ENCODE measurements around the gene LIN54. TPM values are rescaled to one million over a fixed set of nuclear protein-coding genes. Genes with fewer than 3 reads are reported as not detected.

Gene LIN54
- total and polyA plus RNA-seq, 9 of the 15 experiments (the other 6 are each of a cell fraction or from before 2014, with no cell fraction given): 2.2 to 22.5 (median 15.8) TPM

- no peaks in the 10 kb centered on the region for H3K9me1 ChIP-seq (ENCODE audit: control insufficient read depth, insufficient read depth, low read length)
- peaks cover 39% of the 10 kb centered on the region for H3K79me2 ChIP-seq (ENCODE audit: control insufficient read depth, insufficient read depth, low read length)
- CTCF ChIA-PET (ENCODE audit: low intra/inter-chr PET ratio): no interaction called here
- H3K36me3 ChIP-seq (ENCODE audit: control insufficient read depth, insufficient read depth, low read length): peaks cover 40% of the 10 kb centered on the region
- POLR2A ChIA-PET: no interaction called here
- peak; percentile 58 for ATAC-seq
- no peak overlapping the region for H3K4me2 ChIP-seq (ENCODE audit: insufficient read depth, low read length)
- no peak for FAIRE-seq
- no peaks in the 10 kb centered on the region for H3K27me3 ChIP-seq (ENCODE audit: control insufficient read depth in 2 of 2, insufficient read depth in 2 of 2, low read length in 2 of 2)
- DNase-seq (ENCODE audit: extremely low read depth in 1 of 4, low spot score in 3 of 4): no peak
- H3K27ac ChIP-seq (ENCODE audit: extremely low read depth, low read depth, low read length): no peak overlapping the region
- H3K9ac ChIP-seq (ENCODE audit: insufficient read depth in 1 of 2, low read depth in 2 of 2, low read length in 2 of 2): no peak overlapping the region
- no peaks in the 10 kb centered on the region for H4K20me1 ChIP-seq (replicated peaks; ENCODE audit: control insufficient read depth, insufficient read depth, low read length)
- H3K4me3 ChIP-seq: no peak overlapping the region
- no peak overlapping the region for H2AFZ ChIP-seq (ENCODE audit: low read depth, low read length)
- TF ChIP-seq SMARCE1 (IDR thresholded peaks at IDR 0.05) (0 out of 2 replicates have a peak, but pooled peaks have one; percentile 21), ZNF766 (CRISPR knock-in tag; conservative IDR thresholded peaks at IDR 0.05) (peak; percentile 48; the same call in 1 of the 2 replicates), MEIS2 (IDR thresholded peaks at IDR 0.05; ENCODE audit: partially characterized antibody) (peak; percentile 71), CBFA2T3 (IDR thresholded peaks at IDR 0.05) (no peak; the same call in 1 of the 2 replicates), JUN (IDR thresholded peaks at IDR 0.05; ENCODE audit: borderline replicate concordance, low read depth, low read length) (no peak), JUN (CRISPR knock-in tag; IDR thresholded peaks at IDR 0.05; ENCODE audit: borderline replicate concordance) (no peak), NFRKB (IDR thresholded peaks at IDR 0.05; ENCODE audit: low read depth) (no peak)
- TF ChIP-seq, protein P1, sequence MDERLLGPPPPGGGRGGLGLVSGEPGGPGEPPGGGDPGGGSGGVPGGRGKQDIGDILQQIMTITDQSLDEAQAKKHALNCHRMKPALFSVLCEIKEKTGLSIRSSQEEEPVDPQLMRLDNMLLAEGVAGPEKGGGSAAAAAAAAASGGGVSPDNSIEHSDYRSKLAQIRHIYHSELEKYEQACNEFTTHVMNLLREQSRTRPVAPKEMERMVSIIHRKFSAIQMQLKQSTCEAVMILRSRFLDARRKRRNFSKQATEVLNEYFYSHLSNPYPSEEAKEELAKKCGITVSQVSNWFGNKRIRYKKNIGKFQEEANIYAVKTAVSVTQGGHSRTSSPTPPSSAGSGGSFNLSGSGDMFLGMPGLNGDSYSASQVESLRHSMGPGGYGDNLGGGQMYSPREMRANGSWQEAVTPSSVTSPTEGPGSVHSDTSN (CRISPR knock-in tag; IDR thresholded peaks at IDR 0.05; ENCODE audit: low read depth): no peak
- TF ChIP-seq, protein P1 (tag; conservative IDR thresholded peaks at IDR 0.05; ENCODE audit: low read depth): peak; percentile 71
- H3K9me3 ChIP-seq (replicated peaks; ENCODE audit: control insufficient read depth, insufficient read depth, low read depth, low read length): no peaks in the 10 kb centered on the region
- BruUV-seq (replicated peaks): TSS peak; percentile 14
- 30% methylated on average over 3 of the region's 3 CpGs for WGBS (ENCODE audit: insufficient coverage, low coverage, missing lambda C conversion rate)
- H3K4me1 ChIP-seq (replicated peaks in 1 of 2; ENCODE audit: control insufficient read depth in 2 of 2, insufficient read depth in 2 of 2, low read length in 2 of 2): peaks cover 3 to 10% of the 10 kb centered on the region in 2 experiments; a peak in 3 of 5 replicates
- intact Hi-C loops (cut with micrococcal nuclease): no loop called here
- in situ Hi-C loops (cut with MboI): no loop called here
These were observed 27.2 kb downstream of the LIN54 start for GRCh38 chr4:82983444-82983843.
